SK-N-SH (cell line): Measurements from ENCODE around the gene SSR4. TPM values are rescaled to one million over a fixed set of nuclear protein-coding genes. Genes with fewer than 3 reads are reported as not detected.
A peak's percentile ranks its signal among the peaks of the same experiment; 100 is the strongest.

Experiments used
- CTCF ChIA-PET: fragments of 300-600, 350-600 bp; formaldehyde crosslinking; extraction: SDS; loops from one replicate; lab custom pipeline; 2021; lab: Yijun Ruan, JAX
- POLR2A ChIA-PET: fragments of 350-600 bp; sonication (Branson Sonifier 250); formaldehyde crosslinking; extraction: SDS; loops from one replicate; lab custom pipeline; 2020; ENCODE audit warnings: antibody characterized with exemption, inconsistent platforms; lab: Yijun Ruan, JAX
- DNase-seq: peaks from one replicate; pipeline ENCODE4 v3.0.0; 2012
- H2AFZ ChIP-seq: fragments of 200-600 bp; sonication (generic); 2 replicates; pipeline ENCODE4 v1.8.1; 2016; ENCODE audit warnings: antibody characterized with exemption, mild to moderate bottlenecking, low read depth
- H3F3A ChIP-seq: fragments of 200-600 bp; sonication (generic); replicated peaks from 2 replicates; pipeline ENCODE3; 2016; ENCODE audit warnings: antibody characterized with exemption, mild to moderate bottlenecking; ENCODE audit not compliant: insufficient read depth
- H3K27ac ChIP-seq, 2 experiments: fragments of 200-500 bp in 1 of 2; fragments of 200-600 bp in 1 of 2; sonication (Bioruptor generic) in 1 of 2; sonication (generic), shearing (Covaris generic) in 1 of 2; 2 replicates each; pipeline versions ENCODE4 v1.5.1 to v1.6.1; 2014 to 2016; ENCODE audit warnings: low read depth in 2 of 2, inconsistent platforms in 1 of 2, low read length in 1 of 2, mild to moderate bottlenecking in 1 of 2, mixed read lengths in 1 of 2
- H3K27me3 ChIP-seq: fragments of 200-600 bp; sonication (generic), shearing (Covaris generic); 2 replicates; pipeline ENCODE4 v1.6.1; 2016; ENCODE audit warnings: mixed run types; ENCODE audit not compliant: insufficient read depth
- H3K36me3 ChIP-seq, 2 experiments: fragments of 200-500 bp in 1 of 2; fragments of 200-600 bp in 1 of 2; sonication (Bioruptor generic) in 1 of 2; sonication (generic) in 1 of 2; replicated peaks in 1 of 2; 2 replicates each; pipeline versions ENCODE3 to v1.5.1; 2014 to 2016; ENCODE audit warnings: low read length in 1 of 2, mild to moderate bottlenecking in 1 of 2; ENCODE audit not compliant: insufficient read depth in 2 of 2, control insufficient read depth in 1 of 2
- H3K4me1 ChIP-seq, 2 experiments: fragments of 200-500 bp in 1 of 2; fragments of 200-600 bp in 1 of 2; sonication (Bioruptor generic) in 1 of 2; sonication (generic), shearing (Covaris generic) in 1 of 2; 2 replicates each; pipeline versions ENCODE4 v1.5.1 to v1.6.1; 2014 to 2016; ENCODE audit warnings: low read depth in 1 of 2, low read length in 1 of 2, mixed run types in 1 of 2; ENCODE audit not compliant: insufficient read depth in 2 of 2, control insufficient read depth in 1 of 2
- H3K4me2 ChIP-seq: fragments of 200-600 bp; sonication (generic), shearing (Covaris generic); 2 replicates; pipeline ENCODE4 v1.6.1; 2017; ENCODE audit warnings: mixed run types
- H3K4me3 ChIP-seq, 2 experiments: fragments of 200-500 bp in 1 of 2; fragments of 200-600 bp in 1 of 2; sonication (Bioruptor generic) in 1 of 2; sonication (generic), shearing (Covaris generic) in 1 of 2; 2 replicates each; pipeline versions ENCODE4 v1.5.1 to v1.8.1; 2014 to 2016; ENCODE audit warnings: low read depth in 2 of 2, inconsistent platforms in 1 of 2, low read length in 1 of 2, mild to moderate bottlenecking in 1 of 2, mixed read lengths in 1 of 2, moderate library complexity in 1 of 2
- H3K79me2 ChIP-seq: fragments of 200-600 bp; sonication (generic); 2 replicates; pipeline ENCODE4 v1.8.1; 2017; ENCODE audit warnings: mild to moderate bottlenecking; ENCODE audit not compliant: insufficient read depth
- H3K9ac ChIP-seq: fragments of 200-600 bp; sonication (generic); 2 replicates; pipeline ENCODE4 v1.6.1; 2017; ENCODE audit warnings: mixed run types
- H3K9me2 ChIP-seq: fragments of 200-600 bp; sonication (generic); 2 replicates; pipeline ENCODE4 v1.6.1; 2017; ENCODE audit warnings: mixed run types
- H3K9me3 ChIP-seq: fragments of 200-600 bp; sonication (generic); 2 replicates; pipeline ENCODE4 v1.6.1; 2017; ENCODE audit warnings: mixed run types, mild to moderate bottlenecking, moderate library complexity
- H4K20me1 ChIP-seq: fragments of 200-600 bp; sonication (generic); 2 replicates; pipeline ENCODE4 v1.6.1; 2017; ENCODE audit warnings: mild to moderate bottlenecking, mixed run types; ENCODE audit not compliant: insufficient read depth
- CHD2 ChIP-seq: fragments of 150-350 bp; IDR thresholded peaks from 2 replicates; pipeline ENCODE4 v1.6.1; 2018; ENCODE audit warnings: low read length; ENCODE audit not compliant: partially characterized antibody
- ELF1 ChIP-seq: IDR thresholded peaks from 2 replicates; pipeline ENCODE4 v1.4.0; 2012
- EP300 ChIP-seq, 2 experiments: IDR thresholded peaks; 2 replicates each; pipeline versions ENCODE4 v1.4.0 to v1.6.1; 2012; ENCODE audit warnings: borderline replicate concordance in 1 of 2, low read depth in 1 of 2, low read length in 1 of 2
- FOSL2 ChIP-seq: IDR thresholded peaks from 2 replicates; pipeline ENCODE4 v1.4.0; 2012; ENCODE audit warnings: low read depth, mild to moderate bottlenecking, moderate library complexity, borderline replicate concordance
- FOXJ3 ChIP-seq: sonication (generic); formaldehyde crosslinking; IDR thresholded peaks from 2 replicates; pipeline ENCODE4 v1.5.1; 2020; ENCODE audit warnings: mild to moderate bottlenecking, missing genetic modification reagents
- GABPA ChIP-seq: IDR thresholded peaks from 2 replicates; pipeline ENCODE4 v1.4.0; 2012; ENCODE audit warnings: low read depth, mild to moderate bottlenecking
- IRF3 ChIP-seq: fragments of 150-350 bp; IDR thresholded peaks from 2 replicates; pipeline ENCODE4 v1.6.1; 2016; ENCODE audit warnings: mild to moderate bottlenecking, low read depth, low read length
- NRF1 ChIP-seq: IDR thresholded peaks from 2 replicates; pipeline ENCODE4 v1.6.1; 2012; ENCODE audit warnings: low read depth, mild to moderate bottlenecking, low read length
- POLR2AphosphoS5 ChIP-seq: IDR thresholded peaks from 2 replicates; pipeline ENCODE4 v1.6.1; 2012; ENCODE audit warnings: low read depth, low read length
- RCOR1 ChIP-seq: fragments of 150-350 bp; IDR thresholded peaks from 2 replicates; pipeline ENCODE4 v1.6.1; 2017; ENCODE audit warnings: antibody characterized with exemption, low read length
- REST ChIP-seq: IDR thresholded peaks from 2 replicates; pipeline ENCODE4 v1.6.1; 2012; ENCODE audit warnings: mild to moderate bottlenecking, low read depth, low read length, moderate library complexity
- RFX5 ChIP-seq: IDR thresholded peaks from 2 replicates; pipeline ENCODE4 v1.6.1; 2012; ENCODE audit warnings: mild to moderate bottlenecking, improper control_type of control experiment, low read length
- SMC3 ChIP-seq: IDR thresholded peaks from 2 replicates; pipeline ENCODE4 v1.6.1; 2012; ENCODE audit warnings: low read depth, low read length, improper control_type of control experiment
- TAF1 ChIP-seq: IDR thresholded peaks from 2 replicates; pipeline ENCODE4 v1.6.1; 2012; ENCODE audit warnings: low read depth, mild to moderate bottlenecking, low read length, moderate library complexity, borderline replicate concordance
- TCF12 ChIP-seq: IDR thresholded peaks from 2 replicates; pipeline ENCODE4 v1.4.0; 2012
- ZBTB33 ChIP-seq: IDR thresholded peaks from 2 replicates; pipeline ENCODE4 v1.4.0; 2012; ENCODE audit warnings: low read depth, borderline replicate concordance
- WGBS: methylation state at CpG from one replicate; pipeline ENCODE4 v1.1.6; 2017; ENCODE audit warnings: low lambda C conversion rate; 5-methylcytosine and 5-hydroxymethylcytosine counted together
- polyA plus RNA-seq, 3 experiments: library from polyadenylated mRNA; depleted of rRNA; stranded (reverse); fragments of >200 nt; gene quantifications; 2 replicates each; pipeline ENCODE4 v1.2.3, GENCODE V29; 2012

Gene SSR4
- polyA plus RNA-seq, 1 of the 3 experiments (the other 2 are of a cell fraction), result 367 TPM

GRCh38 chrX:153829799-153830639, 35.6 kb downstream of the SSR4 start, which contains the start of gene PDZD4:
PDZD4 (minus strand) TSS chrX:153830544; CDS start chrX:153830298, 246 bp downstream.
- Histone ChIP-seq H3K4me2 (peak within 1 kb of the TSS; percentile 74), H4K20me1 (peaks cover 5% of the 10 kb centered on the region; the same call in 1 of the 2 replicates)
- CTCF ChIA-PET, result interaction anchor here (0.6 to 1.2 kb wide), 2 partner anchors 39 to 48 kb away, joined by 3 read pairs; no protein-coding TSS in a partner anchor

GRCh38 chrX:153830640-153831428, 36.4 kb downstream of the SSR4 start:
- Histone ChIP-seq H3K79me2 (no peaks in the 10 kb centered on the region), H3K27ac (peak overlapping the region in 1 of 2 experiments; percentile 50; a peak in 1 of 4 replicates), H3K4me3 (peak overlapping the region in 1 of 2 experiments; percentile 46; a peak in 2 of 4 replicates)
- TF ChIP-seq GABPA (no peak), SMC3 (no peak), TCF12 (no peak), NRF1 (no peak), IRF3 (no peak), REST (no peak), EP300 (IDR thresholded peaks at IDR 0.05; ENCODE audit: borderline replicate concordance in 1 of 2, low read depth in 1 of 2, low read length in 1 of 2) (no peak), RFX5 (no peak), CHD2 (no peak), TAF1 (no peak), FOXJ3 (CRISPR knock-in tag) (no peak), RCOR1 (no peak), POLR2AphosphoS5 (no peak), ELF1 (no peak), ZBTB33 (no peak), FOSL2 (no peak)
- TF ChIP-seq, all 33 proteins: peak for 0
- H3K9ac ChIP-seq, result no peak overlapping the region
- no peaks in the 10 kb centered on the region for H3K9me2 ChIP-seq
- WGBS, result 15% methylated on average over 14 of the region's 102 CpGs
- no peaks in the 10 kb centered on the region for H3K36me3 ChIP-seq
- ChIA-PET POLR2A (no interaction called here), CTCF (no interaction called here)
- H3K4me1 ChIP-seq, result peaks cover 0 to 2% of the 10 kb centered on the region in 2 experiments; a peak in 1 of 4 replicates
- H3F3A ChIP-seq, result peaks cover 5% of the 10 kb centered on the region
- H3K27me3 ChIP-seq, result peaks cover 65% of the 10 kb centered on the region
- no peaks in the 10 kb centered on the region for H3K9me3 ChIP-seq
- no peak overlapping the region for H2AFZ ChIP-seq
- H3K4me2 ChIP-seq, result no peak overlapping the region
- DNase-seq, result peak; percentile 79
- peaks cover 5% of the 10 kb centered on the region; the same call in 1 of the 2 replicates for H4K20me1 ChIP-seq

More at GRCh38 chrX:153829799-153830639, 35.6 kb downstream of the SSR4 start, which contains the start of gene PDZD4:
- H3K9ac ChIP-seq, result 0 out of 2 replicates have a peak within 1 kb of the TSS, but pooled peaks have one; percentile 11
- H3K9me2 ChIP-seq, result no peaks in the 10 kb centered on the region
- peak; percentile 74 for DNase-seq
- TF ChIP-seq SMC3, result no peak
- TF ChIP-seq, all 33 proteins: peak for 0
- H3K9me3 ChIP-seq, result no peaks in the 10 kb centered on the region
- H3K27ac ChIP-seq, result peak within 1 kb of the TSS in 1 of 2 experiments; percentile 50; a peak in 2 of 4 replicates
- H3K4me1 ChIP-seq, result peaks cover 0 to 2% of the 10 kb centered on the region in 2 experiments; a peak in 1 of 4 replicates
- H3K27me3 ChIP-seq, result peaks cover 62% of the 10 kb centered on the region
- WGBS, result 2% methylated on average over 33 of the region's 97 CpGs
- 0 out of 2 replicates have a peak within 1 kb of the TSS, but pooled peaks have one; percentile 16 for H2AFZ ChIP-seq
- H3F3A ChIP-seq, result peaks cover 5% of the 10 kb centered on the region
- peak within 1 kb of the TSS; percentile 46 to 57 for H3K4me3 ChIP-seq
- no peaks in the 10 kb centered on the region for H3K36me3 ChIP-seq
- no peaks in the 10 kb centered on the region for H3K79me2 ChIP-seq
- POLR2A ChIA-PET, result no interaction called here
